ENCODE results near the gene PPP1R12B.

- TF ChIP-seq, protein P1, sequence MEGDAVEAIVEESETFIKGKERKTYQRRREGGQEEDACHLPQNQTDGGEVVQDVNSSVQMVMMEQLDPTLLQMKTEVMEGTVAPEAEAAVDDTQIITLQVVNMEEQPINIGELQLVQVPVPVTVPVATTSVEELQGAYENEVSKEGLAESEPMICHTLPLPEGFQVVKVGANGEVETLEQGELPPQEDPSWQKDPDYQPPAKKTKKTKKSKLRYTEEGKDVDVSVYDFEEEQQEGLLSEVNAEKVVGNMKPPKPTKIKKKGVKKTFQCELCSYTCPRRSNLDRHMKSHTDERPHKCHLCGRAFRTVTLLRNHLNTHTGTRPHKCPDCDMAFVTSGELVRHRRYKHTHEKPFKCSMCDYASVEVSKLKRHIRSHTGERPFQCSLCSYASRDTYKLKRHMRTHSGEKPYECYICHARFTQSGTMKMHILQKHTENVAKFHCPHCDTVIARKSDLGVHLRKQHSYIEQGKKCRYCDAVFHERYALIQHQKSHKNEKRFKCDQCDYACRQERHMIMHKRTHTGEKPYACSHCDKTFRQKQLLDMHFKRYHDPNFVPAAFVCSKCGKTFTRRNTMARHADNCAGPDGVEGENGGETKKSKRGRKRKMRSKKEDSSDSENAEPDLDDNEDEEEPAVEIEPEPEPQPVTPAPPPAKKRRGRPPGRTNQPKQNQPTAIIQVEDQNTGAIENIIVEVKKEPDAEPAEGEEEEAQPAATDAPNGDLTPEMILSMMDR (IDR thresholded peaks at IDR 0.05), result no peak
- no peak for TF ChIP-seq POLR2A (IDR thresholded peaks at IDR 0.05)
These were observed 265.1 kb downstream of the PPP1R12B start for GRCh38 chr1:202613571-202613970.

Measured in uterus (tissue), 2 donors.